H9 (cell line): Measurements from ENCODE around the gene COX4I2. TPM values are rescaled to one million over a fixed set of nuclear protein-coding genes. Genes with fewer than 3 reads are reported as not detected.

ENCODE experiments used
- DNase-seq: peaks from one replicate; pipeline ENCODE4 v3.0.0-alpha.2; 2017
- H2AFZ ChIP-seq: one replicate; pipeline ENCODE4 v1.6.1; 2013; ENCODE audit warnings: mild to moderate bottlenecking, low read length, control low read depth, moderate library complexity
- H2AK5ac ChIP-seq: 2 replicates; pipeline ENCODE4 v1.6.1; 2013; ENCODE audit warnings: low read length, control low read depth, mixed read lengths; ENCODE audit not compliant: insufficient read length
- H2BK120ac ChIP-seq: one replicate; pipeline ENCODE4 v1.6.1; 2013; ENCODE audit warnings: low read depth, mild to moderate bottlenecking, low read length, control low read depth, inconsistent platforms; ENCODE audit not compliant: poor library complexity, severe bottlenecking
- H2BK12ac ChIP-seq: 2 replicates; pipeline ENCODE4 v1.6.1; 2013; ENCODE audit warnings: low read length, control low read depth, mixed read lengths, low read depth; ENCODE audit not compliant: insufficient read length
- H2BK15ac ChIP-seq: 2 replicates; pipeline ENCODE4 v1.6.1; 2013; ENCODE audit warnings: low read depth, low read length, control low read depth
- H2BK20ac ChIP-seq: one replicate; pipeline ENCODE4 v1.6.1; 2013; ENCODE audit warnings: low read depth, mild to moderate bottlenecking, low read length, control low read depth, inconsistent platforms; ENCODE audit not compliant: poor library complexity, severe bottlenecking
- H2BK5ac ChIP-seq: 2 replicates; pipeline ENCODE4 v1.6.1; 2013; ENCODE audit warnings: low read length, control low read depth, mixed read lengths; ENCODE audit not compliant: insufficient read length
- H3K14ac ChIP-seq: 2 replicates; pipeline ENCODE4 v1.6.1; 2013; ENCODE audit warnings: low read length, control low read depth; ENCODE audit not compliant: insufficient read depth
- H3K18ac ChIP-seq: 2 replicates; pipeline ENCODE4 v1.6.1; 2013; ENCODE audit warnings: low read depth, mild to moderate bottlenecking, mixed read lengths, low read length, control low read depth; ENCODE audit not compliant: insufficient read length
- H3K23ac ChIP-seq: 2 replicates; pipeline ENCODE4 v1.6.1; 2013; ENCODE audit warnings: low read length, control low read depth, mixed read lengths, low read depth; ENCODE audit not compliant: insufficient read length
- H3K23me2 ChIP-seq: 2 replicates; pipeline ENCODE4 v1.6.1; 2013; ENCODE audit warnings: low read depth, mild to moderate bottlenecking, mixed read lengths, low read length, control low read depth; ENCODE audit not compliant: insufficient read length, poor library complexity, severe bottlenecking
- H3K27ac ChIP-seq: 2 replicates; pipeline ENCODE4 v1.5.1; 2013; ENCODE audit warnings: low read length, control low read depth, mixed read lengths, low read depth; ENCODE audit not compliant: insufficient read length
- H3K27me3 ChIP-seq: 2 replicates; pipeline ENCODE4 v1.6.1; 2013; ENCODE audit warnings: low read length, control low read depth, inconsistent platforms; ENCODE audit not compliant: insufficient read depth
- H3K4ac ChIP-seq: 2 replicates; pipeline ENCODE4 v1.6.1; 2013; ENCODE audit warnings: low read depth, mild to moderate bottlenecking, control low read depth, inconsistent platforms, low read length, moderate library complexity
- H3K4me1 ChIP-seq: 2 replicates; pipeline ENCODE4 v1.6.1; 2013; ENCODE audit warnings: low read length, control low read depth, inconsistent platforms; ENCODE audit not compliant: insufficient read depth
- H3K4me2 ChIP-seq: 2 replicates; pipeline ENCODE4 v1.6.1; 2013; ENCODE audit warnings: low read length, control low read depth, mixed read lengths; ENCODE audit not compliant: insufficient read length, insufficient read depth
- H3K56ac ChIP-seq: 2 replicates; pipeline ENCODE4 v1.6.1; 2013; ENCODE audit warnings: low read depth, mild to moderate bottlenecking, mixed read lengths, low read length, control low read depth; ENCODE audit not compliant: insufficient read length
- H3K79me1 ChIP-seq: 2 replicates; pipeline ENCODE4 v1.6.1; 2013; ENCODE audit warnings: low read depth, mild to moderate bottlenecking, moderate library complexity, low read length, control low read depth, inconsistent platforms; ENCODE audit not compliant: insufficient read depth, poor library complexity, severe bottlenecking
- H3K79me2 ChIP-seq: 2 replicates; pipeline ENCODE4 v1.6.1; 2013; ENCODE audit warnings: low read length, control low read depth, inconsistent platforms; ENCODE audit not compliant: insufficient read depth
- H3K9ac ChIP-seq: 2 replicates; pipeline ENCODE4 v1.6.1; 2013; ENCODE audit warnings: low read length, control low read depth, mixed read lengths; ENCODE audit not compliant: insufficient read length; ENCODE audit errors: extremely low read depth
- H3K9me3 ChIP-seq: one replicate; pipeline ENCODE4 v1.6.1; 2013; ENCODE audit warnings: low read depth, low read length, inconsistent platforms; ENCODE audit not compliant: control insufficient read depth
- H3T11ph ChIP-seq: one replicate; pipeline ENCODE4 v1.6.1; 2013; ENCODE audit warnings: mild to moderate bottlenecking, low read length, control low read depth, inconsistent platforms
- H4K20me1 ChIP-seq: one replicate; pipeline ENCODE4 v1.6.1; 2013; ENCODE audit not compliant: control insufficient read depth, insufficient read length, insufficient read depth
- H4K5ac ChIP-seq: 2 replicates; pipeline ENCODE4 v1.6.1; 2013; ENCODE audit warnings: low read depth, mild to moderate bottlenecking, mixed read lengths, low read length, control low read depth; ENCODE audit not compliant: insufficient read length
- H4K8ac ChIP-seq: replicated peaks from 2 replicates; pipeline ENCODE4 v1.6.1; 2013; ENCODE audit warnings: low read length, control low read depth, mixed read lengths, low read depth; ENCODE audit not compliant: insufficient read length
- H4K91ac ChIP-seq: 2 replicates; pipeline ENCODE4 v1.6.1; 2013; ENCODE audit warnings: low read depth, mild to moderate bottlenecking, moderate library complexity, mixed read lengths, low read length, control low read depth; ENCODE audit not compliant: insufficient read length
- H3K27ac Mint-ChIP-seq, 3 experiments: 2 replicates in 2 of 3; 3 replicates in 1 of 3; pipeline ENCODE4 v1.8.0; 2020 to 2021; ENCODE audit warnings: mixed read lengths in 3 of 3, mild to moderate bottlenecking in 1 of 3, moderate library complexity in 1 of 3
- H3K27me3 Mint-ChIP-seq: 2 replicates; pipeline ENCODE4 v1.8.0; 2021; ENCODE audit warnings: low read depth, mild to moderate bottlenecking, moderate library complexity, mixed read lengths
- H3K36me3 Mint-ChIP-seq, 3 experiments: 2 replicates in 2 of 3; 3 replicates in 1 of 3; pipeline ENCODE4 v1.8.0; 2020 to 2021; ENCODE audit warnings: low read depth in 3 of 3, mixed read lengths in 3 of 3; ENCODE audit not compliant: insufficient read depth in 1 of 3
- H3K4me1 Mint-ChIP-seq, 2 experiments: 2 replicates each; pipeline ENCODE4 v1.8.0; 2020; ENCODE audit warnings: mixed read lengths in 2 of 2
- H3K4me3 Mint-ChIP-seq, 2 experiments: 2 replicates in 1 of 2; 3 replicates in 1 of 2; pipeline ENCODE4 v1.8.0; 2020 to 2021; ENCODE audit warnings: mild to moderate bottlenecking in 2 of 2, mixed read lengths in 2 of 2, moderate library complexity in 1 of 2
- H3K9me3 Mint-ChIP-seq, 2 experiments: 2 replicates in 1 of 2; 3 replicates in 1 of 2; pipeline ENCODE4 v1.8.0; 2020; ENCODE audit warnings: mild to moderate bottlenecking in 2 of 2, mixed read lengths in 2 of 2, moderate library complexity in 1 of 2
- WGBS: extraction: QIAGEN DNeasy Blood & Tissue Kit; methylation state at CpG from one replicate; pipeline ENCODE4 v1.1.7; 2013; ENCODE audit warnings: missing lambda C conversion rate, low lambda C conversion rate, mixed read lengths; ENCODE audit not compliant: insufficient read length; ENCODE audit errors: extremely low coverage; 5-methylcytosine and 5-hydroxymethylcytosine counted together
- total RNA-seq: library from RNA; stranded (reverse); gene quantifications from 2 replicates; pipeline ENCODE4 v1.2.1, GENCODE V29; 2021
- TF ChIP-seq, protein P1 (sequence below): fragments of 200-600 bp; sonication (generic); conservative IDR thresholded peaks from 3 replicates; pipeline ENCODE4 v1.8.0; 2021; ENCODE audit warnings: antibody characterized with exemption, mild to moderate bottlenecking

The COX4I2 gene
- total RNA-seq, 1 experiment from 2014 or later, result not detected

DNA sequence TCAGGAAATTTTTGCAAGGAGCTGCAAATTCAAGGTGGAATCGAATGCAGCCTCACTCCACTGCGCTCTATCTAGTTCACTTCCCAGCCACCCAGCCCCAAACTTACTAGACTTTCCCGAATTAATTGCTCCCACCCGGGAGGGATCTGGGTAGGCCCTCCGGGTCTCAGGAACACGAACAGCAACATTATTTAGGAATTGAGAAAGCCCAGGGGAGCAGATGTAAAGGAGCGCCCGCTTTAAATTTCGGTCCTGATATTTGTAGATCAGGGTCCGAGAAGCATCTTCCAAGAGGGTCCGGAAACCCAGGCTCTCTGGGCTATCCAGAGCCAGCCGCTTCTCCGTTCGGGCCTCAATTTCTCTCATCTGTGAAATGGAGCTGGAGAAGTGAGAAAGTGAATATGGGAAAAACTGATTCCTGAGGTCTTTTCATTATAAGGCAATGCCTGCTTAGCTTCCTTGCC, 33.1 kb upstream of the COX4I2 start:
- no peak overlapping the region for H3K27ac ChIP-seq
- H3K4me1 Mint-ChIP-seq, result peaks cover 34 to 42% of the 10 kb centered on the region in 2 experiments
- no peak overlapping the region; the same call in 1 of the 2 replicates for H3K4ac ChIP-seq
- TF ChIP-seq, protein P1, sequence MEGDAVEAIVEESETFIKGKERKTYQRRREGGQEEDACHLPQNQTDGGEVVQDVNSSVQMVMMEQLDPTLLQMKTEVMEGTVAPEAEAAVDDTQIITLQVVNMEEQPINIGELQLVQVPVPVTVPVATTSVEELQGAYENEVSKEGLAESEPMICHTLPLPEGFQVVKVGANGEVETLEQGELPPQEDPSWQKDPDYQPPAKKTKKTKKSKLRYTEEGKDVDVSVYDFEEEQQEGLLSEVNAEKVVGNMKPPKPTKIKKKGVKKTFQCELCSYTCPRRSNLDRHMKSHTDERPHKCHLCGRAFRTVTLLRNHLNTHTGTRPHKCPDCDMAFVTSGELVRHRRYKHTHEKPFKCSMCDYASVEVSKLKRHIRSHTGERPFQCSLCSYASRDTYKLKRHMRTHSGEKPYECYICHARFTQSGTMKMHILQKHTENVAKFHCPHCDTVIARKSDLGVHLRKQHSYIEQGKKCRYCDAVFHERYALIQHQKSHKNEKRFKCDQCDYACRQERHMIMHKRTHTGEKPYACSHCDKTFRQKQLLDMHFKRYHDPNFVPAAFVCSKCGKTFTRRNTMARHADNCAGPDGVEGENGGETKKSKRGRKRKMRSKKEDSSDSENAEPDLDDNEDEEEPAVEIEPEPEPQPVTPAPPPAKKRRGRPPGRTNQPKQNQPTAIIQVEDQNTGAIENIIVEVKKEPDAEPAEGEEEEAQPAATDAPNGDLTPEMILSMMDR, result no peak
- no peaks in the 10 kb centered on the region for H4K20me1 ChIP-seq
- H3K9me3 ChIP-seq, result no peaks in the 10 kb centered on the region
- no peaks in the 10 kb centered on the region for H3K79me1 ChIP-seq
- peak overlapping the region; percentile 95 to 100 (median 98); a peak in 6 of 7 replicates for H3K27ac Mint-ChIP-seq
- peaks cover 6 to 22% (median 18%) of the 10 kb centered on the region in 3 experiments for H3K36me3 Mint-ChIP-seq
- H3K4me3 Mint-ChIP-seq, result peak overlapping the region; percentile 93 to 97
- no peaks in the 10 kb centered on the region for H3K27me3 ChIP-seq
- no peak overlapping the region for H4K5ac ChIP-seq
- H2BK12ac ChIP-seq, result no peak overlapping the region
- peaks cover 17% of the 10 kb centered on the region for H3K23me2 ChIP-seq
- no peak overlapping the region for H2BK5ac ChIP-seq
- no CpG with 5 or more reads among the region's 14 CpGs for whole genome bisulfite sequencing
- peak overlapping the region; percentile 19; the same call in 1 of the 2 replicates for H3K14ac ChIP-seq
- peak overlapping the region; percentile 8 for H3K18ac ChIP-seq
- no peak overlapping the region for H3K23ac ChIP-seq
- no peak overlapping the region for H2AFZ ChIP-seq
- H2BK15ac ChIP-seq, result no peak overlapping the region
- H3T11ph ChIP-seq, result no peak overlapping the region
- no peak overlapping the region for H3K9ac ChIP-seq
- H3K9me3 Mint-ChIP-seq, result peaks cover 3% of the 10 kb centered on the region in 2 experiments; a peak in 2 of 5 replicates
- peaks cover 2% of the 10 kb centered on the region for H3K27me3 Mint-ChIP-seq
- H3K4me1 ChIP-seq, result peaks cover 5% of the 10 kb centered on the region; the same call in 1 of the 2 replicates
- H3K79me2 ChIP-seq, result peaks cover 4% of the 10 kb centered on the region; the same call in 1 of the 2 replicates
- peak overlapping the region; percentile 57 for H3K4me2 ChIP-seq
- H2BK20ac ChIP-seq, result no peak overlapping the region
- H2BK120ac ChIP-seq, result peak overlapping the region; percentile 48
- H4K91ac ChIP-seq, result no peak overlapping the region
- H2AK5ac ChIP-seq, result no peak overlapping the region
- DNase-seq, result no peak
- H4K8ac ChIP-seq, result no peak overlapping the region
- no peak overlapping the region for H3K56ac ChIP-seq
